PC-3 (cell line): ENCODE results near the gene NMRK2.

ENCODE experiments used
- EZH2 ChIP-seq: fragments of 300-600 bp; sonication (generic); IDR thresholded peaks from one replicate; pipeline ENCODE4 v1.6.1; 2017; ENCODE audit warnings: antibody characterized with exemption, mild to moderate bottlenecking, low read length; ENCODE audit not compliant: unreplicated experiment
- EZH2phosphoT487 ChIP-seq: fragments of 300-600 bp; sonication (generic); IDR thresholded peaks from 2 replicates; pipeline ENCODE4 v1.6.1; 2018; ENCODE audit warnings: mild to moderate bottlenecking, antibody characterized with exemption, low read length, borderline replicate concordance
- TF ChIP-seq, protein P1 (sequence below): fragments of 300-600 bp; sonication (generic); conservative IDR thresholded peaks from 2 replicates; pipeline ENCODE4 v1.5.1; 2017; ENCODE audit warnings: antibody characterized with exemption, low read depth, mild to moderate bottlenecking, low read length

DNA sequence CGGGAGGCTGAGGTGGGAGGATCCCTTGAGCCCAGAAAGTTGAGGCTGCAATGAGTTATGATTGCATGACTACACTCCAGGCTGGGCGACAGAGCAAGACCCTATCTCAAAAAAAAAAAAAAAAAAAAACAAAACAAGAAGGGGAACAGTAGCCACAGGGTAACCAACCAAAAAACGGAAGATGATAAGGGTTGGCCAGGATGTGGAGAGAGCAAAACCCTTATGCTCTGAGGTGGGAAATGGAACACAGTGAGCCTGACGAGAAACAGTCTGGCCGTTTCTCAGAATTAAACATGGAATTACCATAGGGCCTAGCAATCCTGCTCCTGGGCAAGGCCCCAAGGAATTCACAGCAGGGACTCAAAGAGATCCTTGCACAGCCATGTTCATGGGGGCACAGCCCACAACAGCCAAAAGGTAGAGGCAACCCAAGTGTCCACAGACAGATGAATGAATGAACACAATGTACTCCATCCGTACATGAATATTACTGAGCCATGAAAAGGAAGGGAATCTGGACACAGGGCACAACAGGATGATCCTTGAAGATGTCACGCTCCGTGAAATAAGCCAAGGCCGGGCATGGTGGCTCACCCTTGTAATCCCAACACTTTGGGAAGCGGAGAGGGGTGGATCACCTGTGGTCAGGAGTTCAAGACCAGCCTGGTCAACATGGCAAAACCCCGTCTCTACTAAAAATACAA is 11.3 kb downstream of the NMRK2 start:
- TF ChIP-seq, protein P1, sequence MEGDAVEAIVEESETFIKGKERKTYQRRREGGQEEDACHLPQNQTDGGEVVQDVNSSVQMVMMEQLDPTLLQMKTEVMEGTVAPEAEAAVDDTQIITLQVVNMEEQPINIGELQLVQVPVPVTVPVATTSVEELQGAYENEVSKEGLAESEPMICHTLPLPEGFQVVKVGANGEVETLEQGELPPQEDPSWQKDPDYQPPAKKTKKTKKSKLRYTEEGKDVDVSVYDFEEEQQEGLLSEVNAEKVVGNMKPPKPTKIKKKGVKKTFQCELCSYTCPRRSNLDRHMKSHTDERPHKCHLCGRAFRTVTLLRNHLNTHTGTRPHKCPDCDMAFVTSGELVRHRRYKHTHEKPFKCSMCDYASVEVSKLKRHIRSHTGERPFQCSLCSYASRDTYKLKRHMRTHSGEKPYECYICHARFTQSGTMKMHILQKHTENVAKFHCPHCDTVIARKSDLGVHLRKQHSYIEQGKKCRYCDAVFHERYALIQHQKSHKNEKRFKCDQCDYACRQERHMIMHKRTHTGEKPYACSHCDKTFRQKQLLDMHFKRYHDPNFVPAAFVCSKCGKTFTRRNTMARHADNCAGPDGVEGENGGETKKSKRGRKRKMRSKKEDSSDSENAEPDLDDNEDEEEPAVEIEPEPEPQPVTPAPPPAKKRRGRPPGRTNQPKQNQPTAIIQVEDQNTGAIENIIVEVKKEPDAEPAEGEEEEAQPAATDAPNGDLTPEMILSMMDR, result no peak
- TF ChIP-seq EZH2phosphoT487 (no peak), EZH2 (no peak)
